Mesenteric fat pad (tissue), 1 donor: ENCODE results near the gene ATP5MG. TPM values are rescaled to one million over a fixed set of nuclear protein-coding genes. Genes with fewer than 3 reads are reported as not detected.
"Not testable (repeated sequence)": the region's sequence is repeated elsewhere in the genome, so short reads cannot be mapped to it uniquely, and the experiment has no call there.

Experiments used
- DNase-seq: peaks from one replicate; pipeline ENCODE4 v3.0.0-alpha.2; 2020; ENCODE audit warnings: low spot score
- total RNA-seq: library from RNA; stranded (reverse); fragmentation: NEBNext Ultra II Directional; extraction: Animal tissue kit (Norgen Biotek cat#: 25700); gene quantifications from one replicate; pipeline ENCODE4 v1.2.1, GENCODE V29; 2021
- donor health status: DM: yes; HTN: yes; CAD: no.

ATP5MG gene
- total RNA-seq, 1 donor from 2014 or later: 182 TPM

DNA sequence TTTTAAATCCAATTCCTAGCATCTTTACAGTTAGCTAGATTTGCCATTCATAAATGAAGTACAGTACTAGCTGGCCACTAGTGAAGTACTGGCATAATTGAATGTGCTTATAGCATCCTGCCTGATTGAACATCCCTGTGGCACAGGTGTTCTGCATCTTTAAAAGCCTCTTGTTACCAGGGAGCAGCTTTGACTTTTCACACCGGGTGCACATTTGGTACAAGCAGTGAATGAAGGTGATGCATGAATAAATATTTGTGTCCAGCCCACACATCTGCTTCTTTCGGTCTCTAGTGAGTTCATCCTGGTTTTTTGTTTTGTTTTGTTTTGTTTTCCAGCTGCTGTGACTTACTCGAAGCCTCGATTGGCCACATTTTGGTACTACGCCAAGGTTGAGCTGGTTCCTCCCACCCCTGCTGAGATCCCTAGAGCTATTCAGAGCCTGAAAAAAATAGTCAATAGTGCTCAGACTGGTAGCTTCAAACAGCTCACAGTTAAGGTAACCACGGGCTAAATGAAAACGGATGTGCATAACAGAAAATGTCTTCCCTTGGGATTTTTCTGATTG lies 5.3 kb downstream of the ATP5MG start:
- DNase-seq: no peak

DNA sequence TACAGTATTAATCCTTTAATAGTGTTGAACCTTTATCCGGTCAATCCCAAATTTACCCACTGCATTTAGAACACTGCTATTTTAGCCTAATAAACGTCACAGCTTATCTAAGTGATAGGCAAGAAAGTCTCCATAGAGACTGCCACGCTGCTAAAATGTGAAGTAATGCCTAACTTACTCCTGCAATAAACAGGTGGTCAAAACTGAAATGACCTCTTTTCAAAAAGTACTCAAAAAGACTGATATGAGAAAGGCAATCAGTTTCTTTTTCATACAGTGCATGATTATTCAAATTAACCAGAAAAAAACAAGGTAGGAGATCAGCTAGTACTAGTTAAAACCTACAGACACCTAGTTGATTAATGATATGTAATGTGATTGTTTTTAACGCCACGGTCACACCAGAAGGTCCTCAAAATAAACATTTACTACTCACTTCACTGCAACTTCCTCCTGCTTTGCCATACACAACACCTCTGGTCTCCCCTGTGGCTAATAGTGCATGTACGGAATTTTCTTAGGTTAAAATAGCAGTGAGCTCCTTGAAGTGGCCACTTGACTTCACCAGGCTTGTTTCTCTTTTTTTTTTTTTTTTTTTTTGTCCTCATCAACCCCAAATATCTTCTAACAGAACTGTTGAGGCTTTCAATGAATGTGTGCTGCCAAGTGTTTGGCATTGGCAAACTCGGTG lies 8.8 kb downstream of the ATP5MG start:
- DNase-seq: no peak

DNA sequence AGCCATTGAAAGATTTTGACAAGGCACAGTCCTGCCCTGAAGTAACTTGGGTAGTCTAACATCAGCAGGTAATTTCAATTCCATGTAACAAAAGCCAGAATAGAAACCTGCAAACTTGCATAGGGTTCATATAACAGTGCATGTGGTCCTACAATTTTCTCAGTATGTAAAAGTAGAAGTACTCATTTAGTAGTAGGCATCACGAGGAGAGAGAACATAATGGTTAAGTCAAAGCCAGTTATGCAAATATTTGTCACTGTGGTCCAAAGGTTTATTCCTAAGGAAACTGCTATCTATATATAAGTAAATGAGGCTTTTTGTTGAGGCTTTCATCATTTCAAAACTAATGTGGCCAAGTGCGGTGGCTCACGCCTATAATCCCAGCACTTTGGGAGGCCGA lies 10.1 kb downstream of the ATP5MG start:
- no peak for DNase-seq

DNA sequence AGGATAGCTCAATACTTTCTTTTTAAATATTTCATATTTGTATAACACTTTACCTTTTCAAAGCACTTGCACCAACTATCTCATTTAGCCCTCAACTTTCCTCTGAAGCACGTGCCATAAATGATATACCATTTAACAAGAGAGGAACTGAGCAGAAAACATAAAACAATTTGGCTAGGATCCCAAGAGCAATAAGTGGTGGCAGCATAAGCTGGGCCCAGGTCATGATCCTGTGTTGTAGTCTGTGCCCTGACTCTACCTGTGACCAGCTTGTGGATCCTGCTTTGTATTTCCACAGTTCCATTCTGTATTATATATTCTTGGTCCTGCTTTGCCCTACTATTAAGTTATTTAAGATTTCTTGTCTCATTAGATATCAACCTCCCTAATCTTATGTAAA lies 11.5 kb downstream of the ATP5MG start:
- DNase-seq: no peak

DNA sequence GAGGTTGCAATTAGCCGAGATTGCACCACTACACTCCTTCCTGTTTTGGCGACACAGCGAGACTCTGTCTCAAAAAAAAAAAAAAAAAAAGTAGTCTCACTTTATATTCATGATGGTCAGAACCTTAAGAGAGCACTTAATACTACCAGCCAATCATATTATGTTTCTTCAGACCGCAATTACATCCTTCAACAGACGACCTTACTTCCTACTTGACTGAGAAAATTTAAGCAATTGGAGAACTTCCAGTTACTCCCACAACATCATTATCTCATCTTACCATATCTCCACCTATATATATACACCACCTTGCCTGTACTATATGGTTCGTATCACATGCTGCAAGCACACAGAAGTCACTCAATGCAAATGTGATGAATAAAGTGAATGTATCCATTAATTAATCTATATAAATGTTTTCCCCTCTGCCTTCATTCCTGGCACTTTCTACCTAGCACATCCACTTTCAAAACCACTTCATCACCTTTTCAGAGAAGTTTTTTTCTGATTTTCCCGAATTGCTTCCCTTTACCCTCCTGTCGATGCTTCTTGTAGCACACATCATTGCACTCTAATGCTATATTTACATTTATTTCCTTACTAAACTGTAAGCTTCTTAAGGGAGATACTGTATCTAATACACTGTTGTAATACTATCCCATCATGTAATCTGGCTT lies 13.8 kb downstream of the ATP5MG start:
- no peak for DNase-seq

DNA sequence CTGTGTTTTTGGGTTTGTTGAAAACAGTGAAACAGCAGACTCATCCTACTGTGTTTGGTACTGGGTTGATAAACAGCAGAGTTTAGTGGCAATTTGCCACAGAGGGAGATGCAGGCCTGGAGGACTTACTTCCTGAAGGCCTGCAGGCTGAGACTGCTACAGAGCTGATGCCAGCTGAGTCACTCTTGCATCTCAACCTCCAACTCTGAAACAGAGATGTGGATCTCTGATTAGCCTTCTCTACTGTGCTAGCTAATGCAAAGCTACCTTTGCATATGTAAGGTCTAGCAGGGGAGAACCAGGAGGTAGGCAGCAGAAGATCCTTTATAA lies 14.3 kb downstream of the ATP5MG start:
- DNase-seq: no peak

DNA sequence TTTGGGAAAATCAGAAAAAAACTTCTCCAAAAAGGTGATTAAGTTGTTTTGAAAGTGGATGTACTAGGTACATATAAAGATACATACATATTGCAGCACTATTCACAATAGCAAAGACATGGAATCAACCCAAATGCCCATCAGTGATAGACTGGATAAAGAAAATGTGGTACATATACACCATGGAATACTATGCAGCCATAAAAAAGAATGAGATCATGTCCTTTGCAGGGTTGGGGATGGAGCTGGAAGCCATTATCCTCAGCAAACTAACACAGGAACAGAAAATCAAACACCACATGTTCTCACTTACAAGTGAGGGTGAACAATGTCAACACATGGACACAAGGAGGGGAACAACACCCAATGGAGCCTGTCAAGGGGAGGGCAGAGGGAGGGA lies 15.5 kb downstream of the ATP5MG start:
- DNase-seq: not testable (repeated sequence)

DNA sequence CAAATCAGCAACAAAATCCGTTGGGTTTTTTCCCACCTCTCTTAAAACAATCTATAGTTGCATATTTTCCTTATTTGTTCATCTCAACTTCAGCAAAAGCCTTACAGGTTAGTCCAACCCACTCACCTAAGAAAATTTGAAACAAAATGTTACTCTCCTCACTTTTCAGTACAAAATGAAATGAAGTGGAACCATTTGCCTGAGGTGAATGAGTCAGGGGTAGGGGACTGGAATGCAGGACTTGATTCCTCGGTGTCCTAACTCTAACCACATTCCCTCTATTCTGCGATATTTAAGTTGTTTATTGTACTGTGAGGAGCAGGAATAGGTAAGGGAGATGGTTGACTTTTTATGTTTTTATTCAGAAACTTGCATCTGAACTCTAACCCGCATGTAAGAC lies 16.4 kb downstream of the ATP5MG start:
- no peak for DNase-seq

DNA sequence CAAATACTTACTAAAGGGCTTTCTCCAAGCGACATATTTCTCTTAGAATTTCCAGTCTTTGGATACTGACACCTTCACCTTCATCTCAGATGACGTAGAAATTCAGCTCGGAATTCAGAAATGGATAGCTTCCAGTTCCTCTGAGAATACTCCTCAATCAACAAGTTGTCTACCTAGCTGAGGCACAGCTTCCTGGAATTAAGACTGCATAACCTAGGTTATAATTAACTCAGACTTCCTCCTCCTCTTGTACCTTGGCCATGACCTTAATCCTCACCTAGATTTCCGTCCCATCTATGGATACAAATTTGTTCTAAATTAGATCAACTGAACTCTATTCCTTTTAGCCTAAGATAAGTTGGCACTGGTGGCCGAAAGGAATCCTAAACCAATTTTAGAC lies 17.4 kb downstream of the ATP5MG start:
- DNase-seq: no peak

DNA sequence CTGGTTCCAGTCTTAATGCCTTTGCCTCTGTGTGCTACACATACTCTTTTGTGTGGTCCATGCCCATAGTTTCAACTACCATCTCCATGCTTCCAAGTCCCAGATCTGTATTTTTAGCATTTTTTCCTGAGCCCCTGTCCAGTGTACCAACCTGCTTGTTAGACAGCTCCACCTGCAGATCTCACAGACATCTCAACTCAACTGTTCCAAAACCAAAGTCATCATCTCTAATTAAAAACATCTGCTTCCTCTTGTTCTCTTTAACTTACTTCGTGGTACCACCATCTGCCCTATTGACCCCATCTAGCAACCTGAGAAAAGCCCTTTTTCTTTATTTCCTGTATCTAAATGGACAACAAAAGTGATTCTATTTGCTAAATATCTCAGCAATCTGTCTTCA lies 26.3 kb downstream of the ATP5MG start:
- DNase-seq: no peak

DNA sequence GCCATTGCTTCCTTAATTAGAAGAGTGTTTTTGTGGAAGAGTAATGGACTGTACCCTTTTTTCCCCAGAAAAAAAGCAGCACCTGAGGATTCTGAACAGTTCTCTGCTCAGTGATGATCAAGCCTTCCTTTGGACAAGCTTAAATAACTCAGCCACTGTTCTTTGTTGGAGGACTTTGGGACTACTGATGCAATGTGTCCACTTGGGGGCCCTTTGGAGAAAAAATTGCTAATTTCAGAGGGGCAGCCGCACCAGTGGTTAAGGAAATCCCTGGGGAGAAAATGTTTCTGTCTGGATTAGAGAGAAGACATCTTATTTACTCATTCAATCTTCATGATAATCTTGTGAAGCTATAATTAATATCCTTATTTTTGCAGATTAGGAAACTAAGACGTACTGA lies 29.6 kb downstream of the ATP5MG start:
- DNase-seq: no peak

DNA sequence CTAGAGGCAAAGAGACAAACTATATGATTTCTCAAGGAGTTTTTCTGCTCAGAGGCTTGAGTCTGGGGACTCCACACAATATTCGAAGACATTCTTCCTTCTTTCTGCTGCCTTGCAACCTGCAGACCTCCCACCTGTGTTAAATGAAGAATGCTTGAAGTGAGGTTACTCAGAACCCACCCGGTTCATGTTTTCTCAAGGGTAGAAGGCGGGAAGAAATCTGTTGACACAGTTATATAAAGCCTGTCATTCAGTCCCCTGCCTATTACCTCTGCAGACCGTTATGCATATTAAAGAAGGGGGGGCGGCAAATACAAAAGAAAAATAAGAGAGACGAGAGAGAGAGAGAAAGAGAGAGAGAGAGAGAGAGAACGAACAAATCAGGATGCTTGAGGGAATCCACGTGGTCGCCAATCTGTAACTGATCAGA lies 32.7 kb downstream of the ATP5MG start:
- no peak for DNase-seq

DNA sequence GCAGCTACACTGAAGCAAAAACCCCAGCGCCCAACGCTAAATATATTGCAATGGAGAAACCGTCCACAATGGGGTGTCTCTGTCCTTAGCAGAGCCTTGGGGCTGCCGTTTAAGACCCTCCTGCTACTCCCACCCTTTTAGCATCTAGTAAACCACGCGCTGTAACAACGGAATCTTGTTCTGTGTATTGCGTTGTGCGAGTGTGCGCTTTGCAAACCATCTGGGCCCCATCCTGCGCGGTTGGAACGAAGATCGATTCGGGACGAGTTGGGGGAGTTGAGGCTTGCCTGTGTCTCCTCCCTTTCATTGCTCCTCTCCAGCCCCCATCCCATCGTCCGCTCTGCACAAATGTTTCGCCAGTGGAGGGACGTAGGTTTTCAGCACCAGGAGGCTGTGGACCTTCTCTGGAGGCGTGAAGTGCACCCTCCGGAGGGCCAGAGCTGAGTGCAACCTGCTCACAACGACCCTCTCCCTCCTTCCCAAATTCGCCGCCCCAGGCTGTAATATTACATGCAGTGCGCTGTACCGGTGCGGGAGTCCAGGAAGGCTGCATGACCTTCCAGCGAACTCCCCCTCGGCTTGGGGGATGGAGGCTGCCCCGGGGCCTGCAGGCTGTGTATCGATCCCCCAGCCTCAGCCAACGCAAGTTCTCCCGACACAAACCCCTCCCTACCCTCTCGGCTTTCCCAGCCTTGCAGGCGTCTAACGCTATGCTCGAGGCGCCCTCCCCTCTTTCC lies 33.3 kb downstream of the ATP5MG start:
- no peak for DNase-seq

DNA sequence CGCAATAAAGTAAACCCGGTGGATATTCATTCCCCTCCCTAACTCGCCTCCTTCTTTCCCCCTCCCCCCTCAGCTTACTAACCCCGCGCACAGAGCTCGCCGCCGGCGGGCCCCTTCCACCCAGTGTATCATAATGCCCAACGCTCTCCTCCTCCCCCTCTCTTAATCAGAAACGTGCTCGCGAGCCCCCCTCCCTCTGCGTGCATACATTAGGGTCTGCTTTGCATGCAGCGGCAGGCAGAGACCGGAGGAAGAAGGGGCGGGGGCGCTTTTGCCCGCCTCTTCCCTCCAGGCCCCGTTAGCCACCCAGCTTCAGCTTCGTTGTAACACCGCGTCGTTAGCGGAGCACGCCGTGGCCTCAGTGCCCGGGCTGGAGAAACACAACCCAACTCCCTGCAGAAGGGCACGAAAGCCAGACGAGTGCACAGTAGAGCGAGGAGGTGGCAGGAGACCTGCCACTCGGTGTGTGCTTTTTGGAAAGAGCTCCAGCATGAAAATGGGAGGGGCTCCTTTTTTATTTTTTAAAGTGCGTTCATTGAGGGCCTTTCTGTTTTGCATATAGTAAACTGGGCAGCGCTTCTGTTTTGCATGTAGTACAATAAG lies 34.0 kb downstream of the ATP5MG start:
- DNase-seq: no peak

DNA sequence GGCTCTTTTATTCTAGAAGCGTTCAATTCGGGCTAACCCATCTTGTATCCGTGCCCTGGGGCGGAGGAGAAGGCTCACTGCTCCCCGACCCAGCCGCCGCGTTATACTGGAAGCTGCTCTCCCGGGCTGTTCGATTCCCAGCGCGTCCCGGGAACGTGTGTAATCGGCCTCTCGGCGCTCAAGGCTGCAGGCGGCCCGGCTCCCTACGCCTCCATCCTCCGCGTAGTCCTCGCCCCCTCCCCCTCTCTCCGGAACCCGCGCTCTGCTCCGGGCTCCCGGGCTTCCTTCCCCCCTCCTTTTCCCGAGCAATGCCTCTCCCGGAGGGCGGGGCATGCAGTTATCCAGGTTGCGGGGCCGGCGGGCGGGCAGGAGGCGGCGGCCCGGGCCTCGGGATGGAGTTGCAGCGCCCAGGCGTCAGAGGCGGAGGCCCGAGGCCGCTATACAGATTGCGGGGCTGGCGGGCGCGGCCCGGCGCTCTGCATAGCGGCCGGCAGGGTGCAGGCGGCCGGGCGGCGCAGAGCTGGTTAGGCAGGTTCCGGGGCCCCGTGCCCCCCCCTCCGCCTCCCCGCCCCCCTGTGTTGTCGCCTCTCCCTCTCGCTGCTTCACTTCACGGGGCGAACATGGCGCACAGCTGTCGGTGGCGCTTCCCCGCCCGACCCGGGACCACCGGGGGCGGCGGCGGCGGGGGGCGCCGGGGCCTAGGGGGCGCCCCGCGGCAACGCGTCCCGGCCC lies 34.7 kb downstream of the ATP5MG start, which contains the start of gene KMT2A:
TSS of gene KMT2A (plus strand) at position 600 of the 732 bp plus-strand sequence. CDS start at position 621, 21 bp downstream.
- DNase-seq: peak; percentile 99

DNA sequence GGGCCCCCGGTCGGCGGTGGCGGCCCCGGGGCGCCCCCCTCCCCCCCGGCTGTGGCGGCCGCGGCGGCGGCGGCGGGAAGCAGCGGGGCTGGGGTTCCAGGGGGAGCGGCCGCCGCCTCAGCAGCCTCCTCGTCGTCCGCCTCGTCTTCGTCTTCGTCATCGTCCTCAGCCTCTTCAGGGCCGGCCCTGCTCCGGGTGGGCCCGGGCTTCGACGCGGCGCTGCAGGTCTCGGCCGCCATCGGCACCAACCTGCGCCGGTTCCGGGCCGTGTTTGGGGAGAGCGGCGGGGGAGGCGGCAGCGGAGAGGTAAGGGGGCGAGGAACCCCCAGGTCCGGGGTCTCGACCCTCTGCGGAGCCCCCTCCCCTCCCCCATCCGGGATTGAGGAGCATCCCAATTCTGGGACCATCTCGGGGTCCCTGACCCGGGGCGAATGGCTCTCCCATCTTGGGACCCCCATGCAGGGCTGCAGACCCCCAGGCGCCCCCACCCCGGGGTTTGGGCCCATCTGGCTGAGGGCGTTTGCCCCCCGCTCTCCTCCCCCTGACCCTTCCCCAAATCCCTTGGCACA lies 35.3 kb downstream of the ATP5MG start:
- no peak for DNase-seq

DNA sequence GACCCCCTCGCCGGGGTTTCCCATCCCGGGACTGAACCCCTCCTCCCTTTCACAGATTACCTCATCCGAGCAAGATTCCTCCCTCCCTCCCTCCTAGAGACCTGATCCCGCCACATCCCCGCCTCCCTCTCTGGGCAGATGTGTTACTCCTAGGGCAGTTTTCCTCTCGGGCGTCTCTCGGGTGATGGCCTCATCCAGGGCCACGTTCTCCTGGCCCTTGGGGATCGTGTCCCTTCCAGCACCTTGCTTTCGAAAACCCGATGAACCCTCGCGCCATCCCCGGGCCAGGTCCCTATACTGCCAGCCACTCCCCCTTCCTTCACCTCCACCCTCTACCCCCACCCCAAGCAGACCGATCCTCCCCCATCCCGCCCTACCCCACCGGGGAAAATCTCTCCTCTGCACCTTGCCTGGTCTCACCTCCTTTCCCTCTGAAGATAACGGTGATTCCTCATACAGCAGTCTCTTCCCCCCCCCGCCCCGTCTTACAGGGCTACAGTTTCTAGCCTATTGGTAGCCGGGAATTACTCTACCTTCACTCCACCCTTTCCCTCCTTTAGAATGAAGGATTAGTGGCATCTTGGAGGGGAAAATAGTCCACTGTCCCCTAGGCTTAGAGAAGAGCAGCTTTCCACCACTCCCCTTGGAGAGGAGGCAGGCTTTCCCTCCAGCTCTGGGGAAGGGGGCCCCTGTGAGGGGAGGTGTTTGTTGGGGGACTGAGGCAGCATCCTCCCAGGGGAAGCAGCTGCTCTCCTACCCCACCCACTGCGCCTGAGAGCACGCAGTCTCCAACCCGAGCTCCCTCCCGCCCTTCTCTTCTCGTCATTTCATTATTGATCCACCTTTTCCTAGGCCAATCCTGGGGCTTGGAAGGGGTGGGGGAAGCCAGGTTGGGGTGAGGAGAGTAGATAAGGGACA lies 36.1 kb downstream of the ATP5MG start:
- no peak for DNase-seq

DNA sequence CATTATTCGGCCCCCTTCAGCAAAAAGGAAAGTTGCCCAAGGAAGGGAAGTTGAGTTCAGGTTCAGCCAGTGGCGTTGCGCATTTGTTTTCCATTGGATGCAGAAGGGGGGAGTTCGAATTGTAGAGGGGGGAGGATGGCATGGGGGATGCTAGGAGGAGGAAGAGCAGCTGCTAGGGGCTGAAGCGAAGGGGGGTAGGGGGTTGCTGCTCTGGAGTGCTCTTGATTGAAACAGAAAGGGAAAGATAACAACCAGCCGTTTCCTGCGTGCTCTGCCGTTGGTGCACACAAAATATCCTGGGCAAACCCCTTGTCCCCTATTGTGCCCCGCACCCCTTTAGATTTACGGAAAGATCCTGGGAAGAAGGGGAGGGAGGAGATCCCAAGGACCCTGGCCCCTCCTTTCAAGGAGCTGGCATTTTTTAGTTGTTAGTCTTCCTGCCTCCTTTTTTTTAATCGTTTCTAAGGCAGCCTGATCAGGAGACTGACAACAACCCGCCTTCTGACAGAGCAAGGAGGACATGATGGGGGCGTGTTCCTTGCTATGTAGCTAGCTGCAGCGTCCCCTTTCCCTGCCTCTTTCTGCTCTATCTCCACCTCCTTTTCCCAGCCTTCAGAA lies 37.0 kb downstream of the ATP5MG start:
- no peak for DNase-seq

DNA sequence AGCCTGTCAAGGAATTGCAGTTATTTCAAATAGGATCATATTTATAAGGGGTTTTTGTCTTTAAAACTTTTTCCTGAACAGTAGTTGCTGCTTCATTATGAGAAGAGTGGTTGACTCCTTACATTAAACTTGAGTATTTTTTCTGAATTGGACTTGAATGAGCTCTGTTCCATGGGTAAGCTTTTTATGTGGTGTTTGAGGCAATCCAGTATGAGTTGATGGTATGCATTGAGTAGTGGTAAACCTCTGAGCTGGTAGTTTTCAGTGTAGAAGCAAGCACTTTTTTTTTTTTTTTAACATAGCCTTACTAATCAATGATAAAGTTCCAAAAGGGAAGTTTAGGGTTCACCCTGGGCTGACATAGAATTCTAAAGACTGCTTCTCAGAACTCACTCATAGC lies 38.2 kb downstream of the ATP5MG start:
- no peak for DNase-seq
